Thoracic aorta (tissue), 2 donors: ENCODE measurements around the gene GDAP1L1. TPM values are rescaled to one million over a fixed set of nuclear protein-coding genes. Genes with fewer than 3 reads are reported as not detected.
A peak's percentile ranks its signal among the peaks of the same experiment; 100 is the strongest.

ENCODE experiments used
- ATAC-seq: fragments of 150-250 bp; one replicate; pipeline ENCODE4 v1.8.0; 2017; ENCODE audit warnings: low read depth; ENCODE audit not compliant: insufficient number of reproducible peaks, low FRiP score
- DNase-seq: peaks from one replicate; pipeline ENCODE4 v3.0.0-alpha.2; 2020; ENCODE audit warnings: low spot score
- H3K27ac ChIP-seq, 2 donors: fragments of 200-600 bp; sonication (generic); 1 replicate in 1 of 2; 2 replicates in 1 of 2; pipeline ENCODE4 v1.5.1; 2016; ENCODE audit warnings: mild to moderate bottlenecking in 2 of 2, moderate library complexity in 2 of 2
- H3K27me3 ChIP-seq: fragments of 200-600 bp; sonication (generic); replicated peaks from 2 replicates; pipeline ENCODE4 v1.6.0; 2016; ENCODE audit warnings: mild to moderate bottlenecking; ENCODE audit not compliant: insufficient read depth
- H3K36me3 ChIP-seq: fragments of 200-600 bp; sonication (generic); one replicate; pipeline ENCODE4 v1.5.1; 2016
- H3K4me1 ChIP-seq, 2 donors: fragments of 200-600 bp; sonication (generic); 1 replicate in 1 of 2; 2 replicates in 1 of 2; pipeline versions ENCODE4 v1.5.1 to v1.6.0; 2016; ENCODE audit warnings: low read depth in 2 of 2, mild to moderate bottlenecking in 1 of 2; ENCODE audit not compliant: control insufficient read depth in 1 of 2
- H3K4me3 ChIP-seq: fragments of 200-600 bp; sonication (generic); 2 replicates; pipeline ENCODE4 v1.5.1; 2016; ENCODE audit warnings: mild to moderate bottlenecking
- H3K9me3 ChIP-seq: fragments of 200-600 bp; sonication (generic); 2 replicates; pipeline ENCODE4 v1.5.1; 2016
- CTCF ChIP-seq: fragments of 200-600 bp; sonication (generic); IDR thresholded peaks from one replicate; pipeline ENCODE4 v1.5.1; 2019; ENCODE audit warnings: antibody characterized with exemption
- total RNA-seq, 2 donors: library from RNA; depleted of rRNA; stranded (reverse); fragments of >200 nt; gene quantifications; one replicate each; pipeline versions ENCODE4 v1.1.0 to v1.2.3, GENCODE V29; 2016

Gene GDAP1L1
- total RNA-seq, 2 donors from 2014 or later = not detected

- no peaks in the 10 kb centered on the region for H3K9me3 ChIP-seq
- no peak for TF ChIP-seq CTCF
- no peaks in the 10 kb centered on the region for H3K27me3 ChIP-seq
- H3K36me3 ChIP-seq = peaks cover under 1% of the 10 kb centered on the region
- ATAC-seq = no peak
- H3K4me1 ChIP-seq = peaks cover 24 to 49% of the 10 kb centered on the region in 2 donors
- H3K27ac ChIP-seq = peak overlapping the region; percentile 94 to 98
- peak overlapping the region; percentile 93 for H3K4me3 ChIP-seq
- DNase-seq = no peak
These were observed 35.7 kb upstream of the GDAP1L1 start for GRCh38 chr20:44211177-44212039.

- H3K4me3 ChIP-seq = no peak overlapping the region
- DNase-seq (no peak), ATAC-seq (no peak)
- peaks cover 15 to 35% of the 10 kb centered on the region in 2 donors for H3K4me1 ChIP-seq
- no peaks in the 10 kb centered on the region for H3K27me3 ChIP-seq
- TF ChIP-seq CTCF = no peak
- no peaks in the 10 kb centered on the region for H3K9me3 ChIP-seq
- no peak overlapping the region for H3K27ac ChIP-seq
- no peaks in the 10 kb centered on the region for H3K36me3 ChIP-seq
These were observed 34.3 kb upstream of the GDAP1L1 start for GRCh38 chr20:44212792-44213191.

GRCh38 chr20:44215125-44215524, 32.0 kb upstream of the GDAP1L1 start:
- DNase-seq (no peak), ATAC-seq (no peak)
- H3K9me3 ChIP-seq = no peaks in the 10 kb centered on the region
- no peak overlapping the region for H3K4me3 ChIP-seq
- peaks cover 9 to 18% of the 10 kb centered on the region in 2 donors for H3K4me1 ChIP-seq
- peak; percentile 66 for TF ChIP-seq CTCF
- H3K27ac ChIP-seq = no peak overlapping the region
- no peaks in the 10 kb centered on the region for H3K27me3 ChIP-seq
- H3K36me3 ChIP-seq = no peaks in the 10 kb centered on the region

GRCh38 chr20:44217342-44218092, 29.6 kb upstream of the GDAP1L1 start:
- Histone ChIP-seq H3K9me3 (no peaks in the 10 kb centered on the region), H3K4me1 (peaks cover 0 to 5% of the 10 kb centered on the region in 2 donors), H3K4me3 (no peak overlapping the region), H3K27ac (no peak overlapping the region), H3K27me3 (no peaks in the 10 kb centered on the region), H3K36me3 (no peaks in the 10 kb centered on the region)
- peak; percentile 58 for TF ChIP-seq CTCF
- DNase-seq (peak; percentile 4), ATAC-seq (no peak)

- Histone ChIP-seq H3K27me3 (no peaks in the 10 kb centered on the region), H3K36me3 (no peaks in the 10 kb centered on the region), H3K4me1 (no peaks in the 10 kb centered on the region), H3K4me3 (no peak overlapping the region), H3K27ac (no peak overlapping the region), H3K9me3 (no peaks in the 10 kb centered on the region)
- DNase-seq = no peak
- TF ChIP-seq CTCF = no peak
- ATAC-seq = no peak
These were observed 28.7 kb upstream of the GDAP1L1 start for GRCh38 chr20:44218446-44218845.
